GM19468 (cell line): ENCODE results near the gene MGRN1.

Experiments
- ATAC-seq: cut with Tn5 transposase; IDR thresholded peaks from one replicate; pipeline ENCODE4 v1.9.1; 2021; ENCODE audit warnings: mild to moderate bottlenecking, moderate library complexity, moderate number of reproducible peaks; ENCODE audit not compliant: unreplicated experiment; ENCODE audit errors: extremely low read depth

MGRN1 gene

DNA sequence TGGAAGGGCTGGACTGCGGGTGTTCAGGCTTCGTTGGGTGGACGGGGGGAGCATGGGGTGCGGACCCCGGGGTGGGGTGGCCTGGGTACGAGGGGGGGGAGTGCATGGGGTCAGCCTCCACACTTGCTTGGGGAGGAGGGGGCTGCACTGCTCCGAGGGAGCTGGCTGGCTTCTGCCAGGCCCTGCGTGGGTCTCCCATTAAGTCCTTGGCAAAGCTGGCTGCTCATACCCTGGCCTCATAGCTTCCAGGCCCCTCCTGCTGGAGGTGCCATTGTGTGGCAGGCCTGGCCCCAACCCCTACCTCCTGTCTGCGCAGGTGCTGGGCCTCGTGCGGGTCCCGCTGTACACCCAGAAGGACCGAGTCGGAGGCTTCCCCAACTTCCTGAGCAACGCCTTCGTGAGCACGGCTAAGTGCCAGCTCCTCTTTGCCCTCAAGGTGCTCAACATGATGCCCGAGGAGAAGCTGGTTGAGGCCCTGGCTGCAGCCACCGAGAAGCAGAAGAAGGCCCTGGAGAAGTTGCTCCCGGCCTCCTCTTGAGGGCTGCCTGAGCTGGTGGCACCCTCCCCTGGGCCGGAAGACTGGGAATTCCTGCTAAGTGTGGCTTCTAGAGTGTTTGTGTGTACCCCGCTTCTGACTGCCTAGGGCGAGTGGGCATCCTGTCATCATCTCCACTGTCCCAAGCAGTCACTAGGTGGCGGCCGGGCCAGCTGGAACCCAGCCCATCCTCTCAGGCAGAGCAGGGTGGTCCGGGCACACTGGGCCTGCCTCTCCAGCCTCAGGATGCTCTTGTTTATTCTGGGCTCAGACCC is 70.2 kb downstream of the MGRN1 start:
- no peak for ATAC-seq

DNA sequence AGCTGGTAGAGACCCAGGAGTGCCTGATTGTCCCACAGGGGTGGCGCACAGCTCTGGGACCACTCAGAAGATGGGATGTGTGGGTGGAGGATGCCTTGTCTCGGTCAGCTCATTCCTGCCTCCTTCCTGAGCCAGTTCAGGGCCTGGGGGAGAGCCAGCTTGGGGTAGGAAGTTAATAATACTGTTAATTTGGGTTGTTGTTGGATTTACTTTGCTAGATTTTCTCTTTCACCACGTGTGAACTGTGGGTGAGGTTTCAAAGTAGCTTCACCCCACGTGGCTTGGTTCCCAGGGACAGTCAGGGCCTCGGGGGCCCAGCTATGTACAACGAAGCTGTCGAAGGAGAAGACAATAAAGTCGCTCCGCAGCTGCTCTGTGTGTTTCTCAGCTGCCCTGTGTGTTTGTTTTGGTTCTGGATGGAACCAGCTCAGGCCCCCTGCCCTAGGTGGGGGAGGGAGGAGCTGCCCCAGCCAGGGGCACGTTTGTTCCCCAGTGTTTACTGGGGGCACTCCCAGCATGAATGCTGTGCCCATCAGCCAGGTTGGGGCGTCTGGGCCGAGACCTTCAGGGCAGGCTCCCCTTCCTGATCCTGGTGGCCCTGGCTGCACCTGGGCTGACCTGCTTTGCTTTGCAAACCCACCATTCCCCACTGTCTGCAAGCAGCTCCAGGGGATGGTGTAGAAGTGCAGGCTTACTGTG is 71.0 kb downstream of the MGRN1 start:
- no peak for ATAC-seq

DNA sequence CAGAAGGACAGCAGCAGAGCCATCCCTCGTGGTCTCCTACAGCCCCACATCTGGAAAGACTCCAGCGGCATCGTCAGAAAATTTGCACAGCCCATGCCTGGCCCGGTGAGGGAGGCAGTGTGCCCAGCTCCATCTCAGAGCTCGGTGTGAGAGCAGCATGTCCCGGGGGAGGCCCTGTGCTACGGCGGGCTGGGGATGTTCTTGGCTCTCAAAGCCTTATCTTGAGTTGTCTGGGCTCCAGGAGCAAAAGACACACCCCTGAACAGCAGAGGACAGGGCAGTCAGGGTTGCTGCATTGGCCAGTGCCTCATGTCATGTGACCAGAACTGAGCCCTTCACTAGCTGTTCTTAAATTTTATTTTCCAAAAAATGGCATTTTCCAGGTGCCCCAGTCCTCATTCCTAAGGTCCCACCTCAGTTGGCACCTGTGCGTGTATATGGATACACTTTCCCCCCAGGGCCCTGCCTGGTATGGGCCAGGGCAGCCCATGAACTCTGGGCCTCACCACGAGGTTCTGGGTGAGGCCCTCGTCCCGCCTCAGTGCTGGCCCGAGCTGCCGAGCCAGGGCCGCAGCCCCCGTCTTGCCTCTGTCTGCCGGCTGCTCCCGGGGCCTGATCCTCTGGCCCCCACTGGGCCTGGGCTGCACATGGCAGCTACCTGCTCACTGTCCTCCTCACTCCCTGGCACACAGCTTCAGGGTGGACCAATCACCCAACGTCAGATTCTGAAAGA is 71.7 kb downstream of the MGRN1 start:
- no peak for ATAC-seq

DNA sequence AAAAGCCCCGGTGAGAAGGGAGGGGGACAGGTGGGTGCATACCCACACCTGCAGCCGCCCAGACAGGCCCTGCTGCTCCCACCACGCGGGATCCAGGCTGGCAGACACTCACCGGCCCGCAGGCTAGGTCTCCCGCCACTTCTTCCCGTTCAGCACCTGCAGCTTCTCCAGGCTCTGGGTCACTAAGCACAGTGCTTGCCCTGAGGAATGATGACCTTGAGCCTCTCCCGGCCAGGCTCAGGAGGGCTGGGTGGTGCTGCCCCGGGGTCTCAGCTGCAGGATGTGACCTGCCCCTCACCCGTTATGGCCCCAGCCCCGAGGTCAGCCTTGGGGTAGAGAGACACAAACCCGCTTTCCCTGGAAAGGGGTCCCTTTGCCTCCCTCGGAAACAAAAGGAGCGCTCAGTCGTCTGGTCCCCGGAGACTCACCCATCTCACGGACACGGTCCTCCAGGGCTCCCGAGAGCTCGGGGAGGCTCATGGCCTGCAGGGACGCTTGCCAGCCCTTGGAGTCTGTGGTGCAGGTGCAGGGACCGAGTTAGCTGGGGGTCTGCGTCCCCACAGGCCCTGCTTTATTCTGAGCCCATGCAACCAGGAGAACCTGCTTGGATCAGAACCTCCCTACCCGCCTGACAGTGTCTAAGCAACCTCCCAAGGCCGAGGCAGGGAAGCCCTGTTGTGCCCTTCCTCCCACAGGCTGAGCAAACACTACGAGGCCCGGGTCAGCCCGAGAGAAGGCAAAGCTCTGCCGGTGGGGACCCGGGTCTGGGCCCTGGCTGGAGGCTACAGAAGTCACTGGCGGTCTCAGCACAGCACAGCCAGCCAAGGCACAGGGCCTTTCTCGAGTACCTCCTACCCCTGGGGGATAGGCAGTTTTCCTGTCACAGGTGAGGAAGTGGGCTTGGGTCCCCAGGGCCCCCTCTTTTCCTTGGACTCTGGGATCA is 72.5 kb downstream of the MGRN1 start:
- ATAC-seq, result no peak

DNA sequence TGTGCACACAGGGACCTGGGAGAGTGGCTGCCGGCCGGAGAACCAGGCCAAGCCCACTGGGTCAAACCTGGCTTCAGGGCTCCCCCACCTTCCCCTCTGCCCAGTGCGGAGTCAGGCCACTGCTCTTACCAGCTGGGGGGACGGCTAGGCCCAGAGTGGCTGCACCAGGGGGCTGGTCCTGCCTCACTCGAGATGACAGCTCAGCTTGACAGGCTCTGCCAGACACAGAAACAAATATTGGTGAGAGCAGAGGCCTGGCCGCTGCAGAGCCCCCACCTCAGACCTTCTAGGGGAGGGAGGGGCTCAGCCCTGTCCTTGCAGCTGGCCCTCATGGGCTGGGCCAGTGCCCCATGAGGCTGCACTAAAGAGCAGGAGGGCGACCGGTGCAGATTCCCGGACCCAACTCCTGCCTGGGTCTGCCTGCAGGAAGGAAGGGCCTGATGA is 73.2 kb downstream of the MGRN1 start:
- no peak for ATAC-seq

DNA sequence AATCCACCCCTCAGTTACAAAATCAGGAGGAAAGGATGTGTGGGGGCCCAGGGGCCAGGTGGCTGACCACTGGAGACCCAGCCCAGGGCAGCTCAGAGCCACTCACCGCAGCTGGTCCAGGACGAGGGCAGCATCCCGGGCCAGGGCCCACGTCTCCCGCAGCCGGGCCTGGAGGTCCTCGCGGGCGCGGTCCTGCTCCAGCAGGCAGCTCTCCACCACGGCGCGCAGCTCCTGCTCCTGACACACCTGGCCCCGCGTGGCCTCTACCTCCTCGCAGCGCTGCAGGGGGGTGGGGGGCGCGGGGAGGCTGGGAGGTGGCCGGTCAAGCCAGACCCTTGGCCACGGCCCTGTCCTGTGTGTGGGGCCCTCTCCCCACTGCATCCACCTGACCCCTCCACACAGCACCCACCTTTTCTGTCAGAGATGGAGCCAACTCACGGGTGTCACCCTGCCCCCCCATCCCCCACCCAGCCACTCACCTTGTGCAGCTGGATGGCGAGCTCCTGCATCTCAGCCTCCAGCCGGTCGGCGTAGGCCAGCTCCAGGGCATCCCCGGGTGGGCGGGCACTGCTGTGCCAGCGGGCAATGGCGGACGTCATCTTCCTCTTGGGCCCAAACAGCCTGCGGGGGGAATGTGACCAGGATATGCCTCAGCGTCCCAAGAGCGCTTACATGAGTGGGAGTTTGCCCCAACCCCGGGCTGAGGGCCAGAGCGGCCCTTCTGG is 73.9 kb downstream of the MGRN1 start:
- no peak for ATAC-seq

DNA sequence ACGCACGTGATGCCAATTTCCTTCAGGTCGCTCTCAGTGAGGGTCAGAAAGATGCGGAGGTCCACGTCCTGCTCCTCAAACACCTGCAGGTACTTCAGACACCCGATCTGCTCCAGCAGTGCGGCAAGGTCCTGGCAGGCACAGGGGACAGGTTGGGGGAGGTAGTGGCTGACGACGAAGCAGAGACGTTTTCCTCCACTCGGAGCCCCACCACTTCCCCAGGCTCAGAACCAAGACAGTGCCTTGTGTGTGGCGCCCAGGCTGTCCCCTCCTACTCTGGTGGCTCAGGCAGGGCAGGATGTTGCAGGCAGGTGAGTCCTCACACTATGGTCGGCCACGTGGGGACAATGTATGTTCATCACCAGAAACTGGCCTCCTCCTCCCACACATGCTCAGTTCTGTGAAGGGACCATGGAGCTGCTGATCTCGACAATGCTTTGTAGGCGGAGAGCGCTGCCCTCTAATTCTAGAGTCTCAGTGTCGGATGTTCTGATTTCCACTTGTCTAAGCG is 74.5 kb downstream of the MGRN1 start:
- ATAC-seq, result no peak

DNA sequence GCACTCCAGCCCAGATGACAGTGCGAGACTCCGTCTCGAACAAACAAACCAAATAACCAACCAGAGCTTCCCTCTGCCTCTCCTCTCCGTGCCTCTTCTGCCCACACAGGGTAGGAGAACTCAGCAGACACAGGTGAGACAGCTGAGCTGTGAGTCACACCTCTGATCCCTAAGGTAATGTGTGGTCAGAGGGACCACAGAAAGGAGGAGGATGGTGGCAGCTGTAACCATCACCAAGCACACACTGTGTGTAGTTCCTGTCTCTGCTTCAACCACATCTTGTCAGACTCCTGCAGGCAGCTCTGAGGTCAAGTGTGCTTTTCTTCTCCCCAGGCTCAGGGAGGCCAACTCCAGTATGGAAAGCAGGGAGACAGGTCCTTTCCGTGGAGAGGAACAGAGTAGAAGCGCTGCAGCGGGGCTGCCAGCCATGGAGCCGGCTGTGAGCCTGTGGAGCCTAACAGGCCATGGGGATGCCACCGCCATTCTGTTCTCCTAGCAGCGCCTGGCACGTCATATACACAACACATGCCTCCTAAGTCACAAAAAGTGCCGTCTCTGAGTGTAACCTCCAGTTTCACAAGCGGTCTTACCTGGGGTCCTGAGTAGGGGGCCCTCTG is 75.9 kb downstream of the MGRN1 start:
- ATAC-seq, result no peak

DNA sequence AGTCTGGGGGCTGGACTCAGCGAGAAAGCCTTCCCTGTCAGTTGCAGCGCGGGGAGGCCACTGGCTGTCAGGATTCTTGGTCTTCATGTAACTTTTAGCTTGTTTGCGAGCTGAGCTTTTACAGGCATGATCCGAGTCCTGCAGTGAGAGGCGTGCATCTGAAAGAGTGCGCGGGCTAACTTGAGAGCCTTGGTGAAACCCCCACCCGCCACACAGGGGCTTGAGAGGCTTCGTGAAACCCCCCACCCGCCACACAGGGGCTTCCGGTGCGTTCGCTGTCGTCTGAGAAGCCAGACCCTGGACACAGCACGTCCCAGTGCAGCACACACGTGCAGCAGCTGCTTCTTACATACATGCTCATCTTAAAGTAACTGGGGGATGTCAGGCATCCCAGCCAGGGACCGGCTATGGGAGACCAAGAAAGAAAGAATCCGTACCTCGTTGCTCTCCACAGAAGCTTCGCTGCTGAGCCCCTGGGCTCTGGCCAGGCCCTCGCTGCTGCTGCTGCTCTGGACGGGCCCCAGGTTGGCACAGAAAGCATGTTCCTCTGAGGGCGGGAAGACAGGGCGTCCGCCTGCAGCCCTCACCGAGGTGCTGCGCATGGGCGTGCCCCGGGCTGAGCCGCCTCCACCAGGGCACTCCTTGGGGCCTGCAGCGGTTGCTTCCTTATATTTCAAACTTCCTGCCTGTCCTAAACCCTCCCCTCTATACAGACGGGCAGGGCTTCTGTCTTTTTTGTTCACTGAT is 76.5 kb downstream of the MGRN1 start:
- ATAC-seq, result no peak

DNA sequence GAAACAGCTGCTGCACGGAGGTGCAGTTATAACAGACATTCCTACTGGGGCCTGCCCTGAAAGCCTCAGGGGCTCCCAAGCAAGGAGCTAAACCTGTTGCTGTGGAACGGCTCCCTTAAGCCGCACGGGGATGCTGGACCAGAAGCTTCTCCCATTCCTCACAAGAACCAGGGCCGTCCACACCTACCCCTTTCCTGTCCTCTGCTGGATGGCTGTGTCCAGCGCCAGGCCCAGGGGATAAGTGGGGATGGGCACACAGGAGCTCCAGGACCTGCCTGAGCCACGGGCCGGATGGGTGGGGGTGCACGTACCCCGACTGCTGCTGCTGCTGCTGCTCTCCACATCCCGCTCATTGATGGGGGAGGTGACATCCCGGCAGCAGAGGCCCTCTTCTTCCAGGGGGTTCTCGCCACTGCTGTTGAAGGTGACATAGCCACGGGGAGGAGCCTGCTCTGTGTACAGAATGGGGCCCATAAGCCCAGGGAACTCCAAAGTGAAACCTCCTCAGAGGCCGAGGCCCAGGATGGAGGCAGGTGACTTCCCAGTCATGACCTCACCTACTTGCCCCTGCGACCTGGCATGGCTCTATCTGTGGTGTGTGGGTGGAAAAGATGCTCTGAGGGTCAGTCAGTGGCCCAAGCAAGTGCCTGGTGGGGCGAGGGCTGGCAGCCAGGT is 77.3 kb downstream of the MGRN1 start:
- no peak for ATAC-seq

DNA sequence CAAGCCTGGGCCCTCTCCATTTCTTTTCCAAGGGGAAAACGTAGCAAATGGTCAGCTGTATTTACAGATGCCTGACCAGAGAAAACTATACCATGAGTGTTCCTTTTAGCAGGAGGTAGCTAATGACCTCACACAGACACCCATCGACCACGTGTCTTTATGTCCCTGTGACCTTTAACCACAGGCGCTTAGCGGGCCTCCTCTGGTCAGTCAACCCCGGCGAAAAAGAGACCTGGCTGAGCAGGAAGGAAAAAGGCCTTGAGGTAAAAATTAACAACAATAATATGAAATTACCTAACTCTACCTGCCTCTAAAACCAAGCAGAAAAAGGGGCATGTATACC is 77.8 kb downstream of the MGRN1 start:
- ATAC-seq, result no peak

DNA sequence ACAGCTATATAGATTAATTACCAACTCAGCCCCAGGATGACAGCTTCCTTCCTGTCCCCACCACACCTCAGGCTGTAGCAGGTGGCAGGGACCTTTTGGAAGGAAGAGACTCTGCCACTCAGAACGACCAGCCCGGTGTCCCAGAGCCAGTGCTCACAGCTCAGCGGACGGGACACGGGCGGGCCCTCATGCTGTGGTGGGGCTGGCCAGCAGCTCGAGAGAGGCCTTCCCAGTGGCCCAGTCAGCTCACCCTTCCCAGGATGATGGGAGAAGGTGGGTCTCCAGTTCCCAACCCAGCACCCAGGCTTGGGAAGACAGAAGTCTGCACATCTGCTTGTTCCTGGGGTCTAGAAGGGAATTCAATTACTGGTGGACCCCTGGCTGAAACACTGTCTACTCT is 79.3 kb downstream of the MGRN1 start:
- no peak for ATAC-seq

DNA sequence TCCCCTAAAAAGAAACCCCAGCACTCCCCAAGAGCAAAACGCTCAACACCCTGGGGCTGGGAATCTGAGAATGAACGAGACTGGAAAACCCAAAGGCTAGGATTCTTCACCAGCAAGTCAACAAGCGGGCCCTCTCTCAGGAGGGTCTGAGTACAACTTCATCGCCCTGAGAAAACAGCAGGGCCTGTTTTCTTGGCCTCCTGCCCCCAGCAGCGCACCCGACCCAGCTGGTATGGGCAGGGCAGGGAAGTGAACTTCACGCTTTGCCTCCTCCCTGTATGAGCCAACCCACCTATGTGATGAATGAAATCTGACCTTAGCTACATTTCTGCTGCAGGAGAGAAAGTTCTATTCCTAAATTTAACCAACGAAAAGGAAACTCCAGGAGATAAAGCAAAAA is 79.9 kb downstream of the MGRN1 start:
- ATAC-seq, result no peak

DNA sequence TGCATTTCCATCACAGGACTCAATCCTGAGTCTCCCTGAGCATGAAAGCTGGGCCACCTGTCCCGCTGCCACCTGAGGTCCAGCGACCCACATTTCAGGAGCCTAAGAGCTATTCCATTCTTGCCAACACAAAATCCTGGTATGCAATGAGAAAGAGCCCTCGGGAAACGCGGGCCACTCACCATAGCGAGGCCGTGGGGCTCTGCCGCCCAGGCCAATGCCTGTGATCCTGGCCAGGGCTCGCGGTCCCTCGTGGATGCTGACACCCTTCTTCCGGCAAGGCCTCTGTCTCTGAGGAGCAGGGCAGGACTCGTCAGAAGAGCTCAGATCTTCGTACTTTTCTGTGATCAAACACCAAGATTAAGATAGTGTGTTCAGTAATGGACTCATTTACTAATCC is 80.3 kb downstream of the MGRN1 start:
- ATAC-seq, result no peak

DNA sequence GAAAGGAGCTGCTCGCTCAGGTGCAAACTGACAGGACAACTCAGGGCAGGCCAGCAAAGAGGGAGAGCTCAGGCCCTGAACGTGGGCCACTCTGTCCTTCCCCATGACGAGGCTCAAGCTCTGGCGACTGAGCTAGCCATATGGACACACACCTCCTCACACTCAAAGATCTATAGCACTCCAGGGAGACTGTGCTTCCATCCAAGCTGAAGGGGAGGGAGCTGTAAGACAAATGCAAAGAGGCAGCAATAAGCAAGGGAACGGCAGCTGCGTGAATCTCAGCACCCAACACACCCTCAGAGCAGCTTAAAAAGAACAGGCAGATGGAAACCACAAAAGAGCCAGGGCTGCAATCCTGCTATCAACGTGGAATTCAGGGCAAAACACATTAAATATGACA is 82.2 kb downstream of the MGRN1 start:
- ATAC-seq, result no peak

DNA sequence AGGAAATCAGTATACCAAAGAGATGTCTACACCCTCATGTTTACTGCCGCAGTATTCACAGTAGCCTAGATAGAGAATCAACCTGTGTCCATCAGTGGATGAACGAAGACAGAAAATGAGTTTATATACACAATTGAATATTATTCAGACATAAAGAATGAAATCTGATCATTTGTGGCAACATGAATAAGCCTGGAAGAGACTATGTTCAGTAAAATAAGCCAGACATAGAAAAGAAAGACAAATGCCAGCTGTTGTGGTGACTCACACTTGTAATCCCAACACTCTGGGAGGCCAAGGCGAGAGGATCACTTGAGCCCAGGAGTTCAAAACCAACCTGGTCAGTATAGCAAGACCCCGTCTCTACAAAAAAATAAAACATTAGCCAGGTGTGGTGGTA is 84.9 kb downstream of the MGRN1 start:
- no peak for ATAC-seq

DNA sequence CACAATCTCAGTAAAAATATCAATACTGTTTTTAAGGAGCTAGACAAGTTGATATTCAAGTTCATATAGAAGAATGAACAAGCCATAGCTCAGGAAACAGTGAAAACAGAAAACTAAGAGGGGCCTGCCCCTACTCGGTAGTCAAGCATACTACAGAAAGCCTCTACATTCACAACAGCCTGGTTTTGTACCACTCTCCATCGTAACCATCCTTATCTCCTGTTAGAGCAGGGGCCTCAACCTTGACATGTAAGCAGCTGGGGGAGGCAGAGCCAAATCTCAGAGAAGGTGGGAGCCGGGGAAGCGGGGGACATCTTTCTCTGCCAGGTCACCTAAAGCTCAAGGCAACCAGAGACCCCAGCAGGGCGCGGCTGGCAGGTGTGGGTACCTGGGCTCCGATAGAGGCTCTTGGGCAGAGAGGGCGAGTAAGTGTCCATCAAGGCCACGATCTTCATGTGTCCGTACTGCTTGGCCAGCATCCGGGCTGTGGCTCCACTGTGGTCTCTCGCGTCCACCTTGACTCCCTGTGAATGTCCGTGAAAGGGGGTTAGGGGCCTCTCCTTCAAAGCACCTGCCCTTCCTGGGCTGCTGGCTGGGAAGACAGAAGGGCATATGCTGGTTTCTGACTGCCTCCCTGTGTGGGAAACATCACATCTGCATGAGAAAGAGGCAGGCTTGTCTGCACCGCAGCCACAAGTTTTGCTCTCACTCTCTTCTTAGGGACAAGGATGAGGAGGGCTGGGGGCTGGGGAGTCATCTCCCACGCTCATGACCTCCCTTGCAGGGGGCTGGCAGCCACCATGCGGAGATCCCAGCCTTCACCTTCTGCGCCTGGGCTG is 89.3 kb downstream of the MGRN1 start:
- ATAC-seq, result no peak
